GM12891 (cell line): ENCODE results near the gene MRPL12.

ENCODE experiments used
- POLR2A ChIP-seq: IDR thresholded peaks from 2 replicates; pipeline ENCODE4 v1.6.1; 2011; ENCODE audit warnings: low read depth, low read length, control low read depth
- POLR2AphosphoS5 ChIP-seq: IDR thresholded peaks from 2 replicates; pipeline ENCODE4 v1.6.1; 2011; ENCODE audit warnings: low read depth, low read length, control low read depth

- TF ChIP-seq POLR2A (no peak), POLR2AphosphoS5 (no peak)
These were observed 8.8 kb downstream of the MRPL12 start, which contains the start of gene SLC25A10 for GRCh38 chr17:81711814-81712467.
